SK-N-SH (cell line): Measurements from ENCODE around the gene PLOD2.

Experiments
- EP300 ChIP-seq, 2 experiments: IDR thresholded peaks; 2 replicates each; pipeline versions ENCODE4 v1.4.0 to v1.6.1; 2012; ENCODE audit warnings: borderline replicate concordance in 1 of 2, low read depth in 1 of 2, low read length in 1 of 2
- NRF1 ChIP-seq: IDR thresholded peaks from 2 replicates; pipeline ENCODE4 v1.6.1; 2012; ENCODE audit warnings: low read depth, mild to moderate bottlenecking, low read length
- POLR2AphosphoS5 ChIP-seq: IDR thresholded peaks from 2 replicates; pipeline ENCODE4 v1.6.1; 2012; ENCODE audit warnings: low read depth, low read length
- RAD21 ChIP-seq: IDR thresholded peaks from 2 replicates; pipeline ENCODE4 v1.6.1; 2012; ENCODE audit warnings: mild to moderate bottlenecking, low read length
- RCOR1 ChIP-seq: fragments of 150-350 bp; IDR thresholded peaks from 2 replicates; pipeline ENCODE4 v1.6.1; 2017; ENCODE audit warnings: antibody characterized with exemption, low read length
- USF2 ChIP-seq: fragments of 150-350 bp; IDR thresholded peaks from 2 replicates; pipeline ENCODE4 v1.6.1; 2017; ENCODE audit warnings: antibody characterized with exemption, low read length, low read depth, borderline replicate concordance
- TF ChIP-seq, protein P1 (sequence below): fragments of 200-600 bp; sonication (generic); IDR thresholded peaks from 2 replicates; pipeline ENCODE4 v1.6.1; 2017; ENCODE audit warnings: antibody characterized with exemption, mild to moderate bottlenecking, moderate library complexity
- TF ChIP-seq, protein P2 (sequence below): fragments of 150-350 bp; IDR thresholded peaks from 2 replicates; pipeline ENCODE4 v1.6.1; 2016; ENCODE audit warnings: mild to moderate bottlenecking, low read depth, low read length

GRCh38 chr3:146044046-146044445 is 116.9 kb downstream of the PLOD2 start:
- TF ChIP-seq, protein P1, sequence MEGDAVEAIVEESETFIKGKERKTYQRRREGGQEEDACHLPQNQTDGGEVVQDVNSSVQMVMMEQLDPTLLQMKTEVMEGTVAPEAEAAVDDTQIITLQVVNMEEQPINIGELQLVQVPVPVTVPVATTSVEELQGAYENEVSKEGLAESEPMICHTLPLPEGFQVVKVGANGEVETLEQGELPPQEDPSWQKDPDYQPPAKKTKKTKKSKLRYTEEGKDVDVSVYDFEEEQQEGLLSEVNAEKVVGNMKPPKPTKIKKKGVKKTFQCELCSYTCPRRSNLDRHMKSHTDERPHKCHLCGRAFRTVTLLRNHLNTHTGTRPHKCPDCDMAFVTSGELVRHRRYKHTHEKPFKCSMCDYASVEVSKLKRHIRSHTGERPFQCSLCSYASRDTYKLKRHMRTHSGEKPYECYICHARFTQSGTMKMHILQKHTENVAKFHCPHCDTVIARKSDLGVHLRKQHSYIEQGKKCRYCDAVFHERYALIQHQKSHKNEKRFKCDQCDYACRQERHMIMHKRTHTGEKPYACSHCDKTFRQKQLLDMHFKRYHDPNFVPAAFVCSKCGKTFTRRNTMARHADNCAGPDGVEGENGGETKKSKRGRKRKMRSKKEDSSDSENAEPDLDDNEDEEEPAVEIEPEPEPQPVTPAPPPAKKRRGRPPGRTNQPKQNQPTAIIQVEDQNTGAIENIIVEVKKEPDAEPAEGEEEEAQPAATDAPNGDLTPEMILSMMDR: no peak
- TF ChIP-seq POLR2AphosphoS5 (no peak), RCOR1 (no peak), EP300 (IDR thresholded peaks at IDR 0.05; ENCODE audit: borderline replicate concordance in 1 of 2, low read depth in 1 of 2, low read length in 1 of 2) (no peak), NRF1 (no peak), USF2 (no peak), RAD21 (no peak)
- TF ChIP-seq, protein P2, sequence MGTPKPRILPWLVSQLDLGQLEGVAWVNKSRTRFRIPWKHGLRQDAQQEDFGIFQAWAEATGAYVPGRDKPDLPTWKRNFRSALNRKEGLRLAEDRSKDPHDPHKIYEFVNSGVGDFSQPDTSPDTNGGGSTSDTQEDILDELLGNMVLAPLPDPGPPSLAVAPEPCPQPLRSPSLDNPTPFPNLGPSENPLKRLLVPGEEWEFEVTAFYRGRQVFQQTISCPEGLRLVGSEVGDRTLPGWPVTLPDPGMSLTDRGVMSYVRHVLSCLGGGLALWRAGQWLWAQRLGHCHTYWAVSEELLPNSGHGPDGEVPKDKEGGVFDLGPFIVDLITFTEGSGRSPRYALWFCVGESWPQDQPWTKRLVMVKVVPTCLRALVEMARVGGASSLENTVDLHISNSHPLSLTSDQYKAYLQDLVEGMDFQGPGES: no peak
